DND-41 (cell line): Measurements from ENCODE around the gene SCAPER.
A peak's percentile ranks its signal among the peaks of the same experiment; 100 is the strongest.

ENCODE experiments used
- ATAC-seq: fragments of 200-7000 bp; cut with Tn5 transposase; 3 replicates; pipeline ENCODE4 v1.9.1; 2021; ENCODE audit warnings: low read depth; ENCODE audit not compliant: insufficient read depth
- DNase-seq: peaks from one replicate; pipeline ENCODE4 v3.0.0-alpha.2; 2020
- H2AFZ ChIP-seq: 2 replicates; pipeline ENCODE4 v1.6.0; 2012; ENCODE audit warnings: low read depth, low read length
- H3K27ac ChIP-seq: 2 replicates; pipeline ENCODE4 v1.5.1; 2012; ENCODE audit warnings: low read length, inconsistent platforms
- H3K27me3 ChIP-seq: fragments of 200-600 bp; sonication (generic); 2 replicates; pipeline ENCODE4 v1.6.0; 2012; ENCODE audit warnings: low read length, mild to moderate bottlenecking, inconsistent platforms; ENCODE audit not compliant: insufficient read depth, poor library complexity
- H3K36me3 ChIP-seq: 2 replicates; pipeline ENCODE4 v1.5.1; 2012; ENCODE audit warnings: low read length, inconsistent platforms; ENCODE audit not compliant: insufficient read depth
- H3K4me1 ChIP-seq: 2 replicates; pipeline ENCODE4 v1.5.1; 2012; ENCODE audit warnings: mild to moderate bottlenecking, low read length; ENCODE audit not compliant: insufficient read depth
- H3K4me2 ChIP-seq: 2 replicates; pipeline ENCODE4 v1.6.0; 2012; ENCODE audit warnings: mild to moderate bottlenecking, moderate library complexity, low read length, inconsistent platforms; ENCODE audit not compliant: insufficient read depth
- H3K4me3 ChIP-seq, 2 experiments: fragments of 200-600 bp in 1 of 2; shearing (Covaris generic) in 1 of 2; 2 replicates each; pipeline ENCODE4 v1.5.1; 2012 to 2016; ENCODE audit warnings: inconsistent platforms in 2 of 2, low read length in 2 of 2, mild to moderate bottlenecking in 2 of 2, low read depth in 1 of 2, moderate library complexity in 1 of 2
- H3K79me2 ChIP-seq: 2 replicates; pipeline ENCODE4 v1.6.0; 2012; ENCODE audit warnings: low read length, inconsistent platforms; ENCODE audit not compliant: insufficient read depth
- H3K9ac ChIP-seq: 2 replicates; pipeline ENCODE4 v1.6.0; 2012; ENCODE audit warnings: low read depth, mild to moderate bottlenecking, inconsistent platforms, low read length, moderate library complexity
- H3K9me3 ChIP-seq: 2 replicates; pipeline ENCODE4 v1.5.1; 2012; ENCODE audit warnings: low read length, moderate library complexity, mild to moderate bottlenecking, inconsistent platforms; ENCODE audit not compliant: insufficient read depth, severe bottlenecking
- H4K20me1 ChIP-seq: 2 replicates; pipeline ENCODE4 v1.6.0; 2012; ENCODE audit warnings: low read length; ENCODE audit not compliant: insufficient read depth
- EZH2 ChIP-seq: IDR thresholded peaks from 3 replicates; pipeline ENCODE4 v1.6.1; 2012; ENCODE audit warnings: borderline replicate concordance, low read depth, mild to moderate bottlenecking, moderate library complexity, low read length, inconsistent platforms; ENCODE audit not compliant: severe bottlenecking
- TF ChIP-seq, protein P1 (sequence below): IDR thresholded peaks from 2 replicates; pipeline ENCODE4 v1.5.1; 2012; ENCODE audit warnings: borderline replicate concordance, low read length, moderate library complexity, mild to moderate bottlenecking; ENCODE audit not compliant: poor library complexity, severe bottlenecking; ENCODE audit errors: extremely low read depth

SCAPER gene

DNA sequence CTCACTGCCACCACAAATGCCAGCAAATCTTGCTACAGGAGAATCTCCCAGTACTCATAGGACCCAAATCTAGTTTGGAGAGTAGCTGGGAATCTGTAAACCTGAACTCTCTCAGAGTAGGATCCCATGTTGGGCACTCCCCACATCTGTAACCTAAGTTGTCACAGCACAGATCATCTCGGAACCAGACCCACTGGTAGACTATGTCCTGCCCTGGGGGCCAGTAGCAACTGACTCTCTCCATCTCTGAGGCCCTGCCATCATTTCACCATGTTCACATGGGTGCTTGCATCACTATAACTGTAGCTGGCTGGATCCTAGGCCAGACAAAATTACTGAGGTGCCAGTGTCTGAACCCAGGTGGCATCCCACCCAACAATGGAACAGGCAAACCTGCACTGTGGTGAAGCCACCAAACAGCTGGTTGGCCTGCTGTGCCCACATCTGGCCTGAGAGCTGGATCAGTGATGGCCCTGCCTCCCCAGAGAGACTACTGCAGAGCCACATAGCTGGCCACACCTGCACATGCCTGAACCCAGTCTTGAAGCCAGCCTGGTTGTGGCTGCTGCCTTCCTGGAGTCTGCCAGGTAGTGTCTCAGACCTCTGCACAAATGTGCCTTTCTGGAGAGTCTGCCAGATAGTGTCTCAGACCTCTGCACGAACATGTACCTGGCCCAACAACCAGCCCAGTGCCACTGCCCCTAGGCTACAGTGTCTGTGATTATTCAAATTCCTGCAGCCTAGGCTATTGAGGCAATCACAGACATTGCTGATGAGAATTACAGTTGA, 486.6 kb downstream of the SCAPER start:
- Histone ChIP-seq H3K36me3 (no peaks in the 10 kb centered on the region), H3K4me1 (no peaks in the 10 kb centered on the region), H3K79me2 (no peaks in the 10 kb centered on the region), H3K9me3 (no peaks in the 10 kb centered on the region), H4K20me1 (no peaks in the 10 kb centered on the region), H3K4me3 (no peak overlapping the region), H2AFZ (no peak overlapping the region), H3K9ac (no peak overlapping the region), H3K27me3 (no peaks in the 10 kb centered on the region), H3K27ac (no peak overlapping the region), H3K4me2 (no peak overlapping the region)
- ATAC-seq: peak; percentile 35; the same call in 2 of the 3 replicates
- TF ChIP-seq EZH2: no peak
- TF ChIP-seq, protein P1, sequence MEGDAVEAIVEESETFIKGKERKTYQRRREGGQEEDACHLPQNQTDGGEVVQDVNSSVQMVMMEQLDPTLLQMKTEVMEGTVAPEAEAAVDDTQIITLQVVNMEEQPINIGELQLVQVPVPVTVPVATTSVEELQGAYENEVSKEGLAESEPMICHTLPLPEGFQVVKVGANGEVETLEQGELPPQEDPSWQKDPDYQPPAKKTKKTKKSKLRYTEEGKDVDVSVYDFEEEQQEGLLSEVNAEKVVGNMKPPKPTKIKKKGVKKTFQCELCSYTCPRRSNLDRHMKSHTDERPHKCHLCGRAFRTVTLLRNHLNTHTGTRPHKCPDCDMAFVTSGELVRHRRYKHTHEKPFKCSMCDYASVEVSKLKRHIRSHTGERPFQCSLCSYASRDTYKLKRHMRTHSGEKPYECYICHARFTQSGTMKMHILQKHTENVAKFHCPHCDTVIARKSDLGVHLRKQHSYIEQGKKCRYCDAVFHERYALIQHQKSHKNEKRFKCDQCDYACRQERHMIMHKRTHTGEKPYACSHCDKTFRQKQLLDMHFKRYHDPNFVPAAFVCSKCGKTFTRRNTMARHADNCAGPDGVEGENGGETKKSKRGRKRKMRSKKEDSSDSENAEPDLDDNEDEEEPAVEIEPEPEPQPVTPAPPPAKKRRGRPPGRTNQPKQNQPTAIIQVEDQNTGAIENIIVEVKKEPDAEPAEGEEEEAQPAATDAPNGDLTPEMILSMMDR: no peak
- peak; percentile 24 for DNase-seq

DNA sequence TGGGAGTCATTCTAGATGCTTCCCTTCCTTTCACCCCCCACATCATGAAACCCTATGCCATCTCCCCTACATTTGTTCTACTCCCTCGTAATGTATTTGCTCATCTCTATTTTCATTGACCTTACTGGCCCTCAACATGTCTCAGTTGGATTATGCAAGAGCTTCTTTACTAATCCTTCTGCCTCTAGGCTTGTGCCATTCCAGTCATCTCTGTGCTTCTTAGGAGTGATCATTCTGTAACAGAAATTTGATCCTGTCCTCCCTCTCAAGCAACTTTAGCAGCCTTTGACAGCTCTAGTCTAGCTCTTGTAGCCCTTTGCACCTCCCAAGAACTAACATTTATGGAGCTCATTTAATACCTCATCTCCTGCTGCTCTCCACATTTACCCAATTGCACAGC, 503.9 kb downstream of the SCAPER start:
- Histone ChIP-seq H3K9ac (no peak overlapping the region), H3K27me3 (no peaks in the 10 kb centered on the region), H3K79me2 (no peaks in the 10 kb centered on the region), H3K9me3 (no peaks in the 10 kb centered on the region), H3K36me3 (peaks cover 6% of the 10 kb centered on the region; the same call in 1 of the 2 replicates), H2AFZ (no peak overlapping the region), H3K4me2 (no peak overlapping the region), H3K27ac (no peak overlapping the region), H4K20me1 (no peaks in the 10 kb centered on the region), H3K4me3 (no peak overlapping the region), H3K4me1 (no peaks in the 10 kb centered on the region)
- ATAC-seq (no peak), DNase-seq (no peak)
- TF ChIP-seq, protein P1: no peak
- TF ChIP-seq EZH2: no peak

DNA sequence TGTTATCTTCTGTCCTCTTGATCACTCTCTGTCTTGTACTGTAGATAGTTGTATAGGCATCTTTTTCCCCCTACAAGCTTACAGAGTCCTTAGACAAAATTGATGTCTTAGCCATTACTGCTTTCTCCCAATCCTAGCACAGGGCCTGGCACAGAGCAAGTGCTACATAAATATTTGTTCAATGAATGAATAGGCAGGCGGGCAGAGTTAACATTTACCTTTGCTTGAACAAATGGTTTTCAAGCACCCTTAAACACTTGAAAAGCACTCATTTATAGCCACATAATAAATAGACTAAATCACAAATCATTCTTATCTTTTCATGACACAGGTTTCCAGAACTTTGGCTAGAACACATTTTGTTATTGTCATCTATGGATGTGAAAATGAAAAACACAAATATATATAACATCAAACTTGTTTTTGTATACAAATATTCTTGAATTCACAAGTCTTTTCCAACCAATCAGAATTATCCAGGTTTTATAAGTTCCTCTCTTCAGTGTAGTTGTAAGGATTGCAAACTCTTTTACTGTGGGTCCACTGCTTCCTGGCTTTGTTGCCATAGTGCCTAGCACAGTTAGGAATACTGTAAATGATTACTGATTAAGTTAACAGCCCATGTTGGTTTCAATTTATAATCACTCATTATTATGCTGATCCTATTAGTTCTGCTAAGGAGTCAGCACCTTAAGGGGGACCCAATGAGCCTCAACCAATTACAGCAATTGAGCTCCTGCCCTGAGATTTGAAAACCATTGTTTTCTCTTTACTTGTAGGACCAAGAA, 506.6 kb downstream of the SCAPER start:
- H3K27me3 ChIP-seq: no peaks in the 10 kb centered on the region
- no peak overlapping the region for H3K4me3 ChIP-seq
- H3K36me3 ChIP-seq: peaks cover 6% of the 10 kb centered on the region; the same call in 1 of the 2 replicates
- no peak overlapping the region for H3K9ac ChIP-seq
- H3K27ac ChIP-seq: no peak overlapping the region
- H3K79me2 ChIP-seq: no peaks in the 10 kb centered on the region
- DNase-seq (no peak), ATAC-seq (no peak)
- H3K4me1 ChIP-seq: no peaks in the 10 kb centered on the region
- H3K9me3 ChIP-seq: no peaks in the 10 kb centered on the region
- no peak overlapping the region for H2AFZ ChIP-seq
- no peaks in the 10 kb centered on the region for H4K20me1 ChIP-seq
- no peak overlapping the region for H3K4me2 ChIP-seq
- no peak for TF ChIP-seq EZH2
- TF ChIP-seq, protein P1: no peak
